ENCODE data around the gene PDXP.

PDXP gene

GRCh38 chr22:37681001-37681424 lies 22.5 kb downstream of the PDXP start:
- TF ChIP-seq CTCF (IDR thresholded peaks at IDR 0.05; ENCODE audit: insufficient read depth, low read depth, low read length, missing control alignments): no peak
- DNase-seq (ENCODE audit: low read depth): no peak
- no peak overlapping the region for H3K4me3 ChIP-seq (ENCODE audit: low read depth, low read length)

GRCh38 chr22:37681556-37682049 lies 23.1 kb downstream of the PDXP start:
- H3K4me3 ChIP-seq (ENCODE audit: low read depth, low read length): no peak overlapping the region

GRCh38 chr22:37684803-37685615 lies 26.5 kb downstream of the PDXP start:
- no peak overlapping the region for H3K4me3 ChIP-seq (ENCODE audit: low read depth, low read length)
- no peak for DNase-seq (ENCODE audit: low read depth)
- no peak for TF ChIP-seq CTCF (IDR thresholded peaks at IDR 0.05; ENCODE audit: insufficient read depth, low read depth, low read length, missing control alignments)

More at GRCh38 chr22:37681556-37682049, 23.1 kb downstream of the PDXP start:
- peak; percentile 90 for TF ChIP-seq CTCF (IDR thresholded peaks at IDR 0.05; ENCODE audit: insufficient read depth, low read depth, low read length, missing control alignments)
- DNase-seq (ENCODE audit: low read depth): peak; percentile 88

GRCh38 chr22:37686002-37686982 lies 27.8 kb downstream of the PDXP start, which contains the start of gene NOL12:
TSS of gene NOL12 (plus strand) at chr22:37686343. CDS start at chr22:37686393, 50 bp downstream.
- no peak for TF ChIP-seq CTCF (IDR thresholded peaks at IDR 0.05; ENCODE audit: insufficient read depth, low read depth, low read length, missing control alignments)
- peak within 1 kb of the TSS; percentile 95 for H3K4me3 ChIP-seq (ENCODE audit: low read depth, low read length)
- peak; percentile 92 for DNase-seq (ENCODE audit: low read depth)

GRCh38 chr22:37690407-37690806 lies 31.9 kb downstream of the PDXP start:
- no peak overlapping the region for H3K4me3 ChIP-seq (ENCODE audit: low read depth, low read length)
- TF ChIP-seq CTCF (IDR thresholded peaks at IDR 0.05; ENCODE audit: insufficient read depth, low read depth, low read length, missing control alignments): no peak
- DNase-seq (ENCODE audit: low read depth): no peak

- TF ChIP-seq CTCF (IDR thresholded peaks at IDR 0.05; ENCODE audit: insufficient read depth, low read depth, low read length, missing control alignments): no peak
- H3K4me3 ChIP-seq (ENCODE audit: low read depth, low read length): no peak overlapping the region
- DNase-seq (ENCODE audit: low read depth): no peak
These were observed 32.5 kb downstream of the PDXP start for GRCh38 chr22:37690901-37691504.

All from GM12865 (cell line).